ENCODE data around the gene ZBTB46. TPM values are rescaled to one million over a fixed set of nuclear protein-coding genes. Genes with fewer than 3 reads are reported as not detected.

ZBTB46 gene
- total RNA-seq: 2.7 and 2.9 TPM in 2 replicates

GRCh38 chr20:63830841-63831588 lies at the start of gene ZBTB46:
Gene ZBTB46 (minus strand): TSS chr20:63831264. CDS start chr20:63790757, 40,507 bp downstream.

GRCh38 chr20:63864978-63865640 lies 34.0 kb upstream of the ZBTB46 start, which contains the start of gene TPD52L2:
Gene TPD52L2 (plus strand): TSS chr20:63865270. CDS start chr20:63865366, 96 bp downstream.

GRCh38 chr20:63861365-63861934 lies 30.4 kb upstream of the ZBTB46 start, which contains the start of gene ABHD16B:
Gene ABHD16B (plus strand): TSS chr20:63861498. CDS start chr20:63861541, 43 bp downstream.

GRCh38 chr20:63739130-63740069 lies 91.7 kb downstream of the ZBTB46 start, which contains the start of gene SLC2A4RG:
Gene SLC2A4RG (plus strand): TSS chr20:63739776. CDS start chr20:63739913, 137 bp downstream.

GRCh38 chr20:63735859-63736718 lies 95.0 kb downstream of the ZBTB46 start, which contains the start of gene LIME1:
Gene LIME1 (plus strand): TSS chr20:63736664. CDS start chr20:63737550, 886 bp downstream.

GRCh38 chr20:63707558-63708300 lies 123.3 kb downstream of the ZBTB46 start, which contains the start of the genes ARFRP1 and ZGPAT:
Gene ARFRP1 (minus strand): TSS chr20:63707976. CDS start chr20:63707091, 885 bp downstream.
Gene ZGPAT (plus strand): TSS chr20:63708039. CDS start chr20:63708581, 542 bp downstream.

GRCh38 chr20:63696628-63697356 lies 134.3 kb downstream of the ZBTB46 start, which contains the start of gene TNFRSF6B:
Gene TNFRSF6B (plus strand): TSS chr20:63696652. CDS start chr20:63696768, 116 bp downstream.

Other genes starting within 250 kb of the ZBTB46 start
- 11.5 and 12.0 TPM in 2 replicates for gene GMEB2, start 204.2 kb downstream of the ZBTB46 start, total RNA-seq
- 1.7 and 3.1 TPM in 2 replicates for gene STMN3, start 177.8 kb downstream of the ZBTB46 start, total RNA-seq
- gene RTEL1, start 173.0 kb downstream of the ZBTB46 start, total RNA-seq: 16.6 and 23.3 TPM in 2 replicates
- gene TNFRSF6B, start 134.6 kb downstream of the ZBTB46 start, total RNA-seq: 298 and 328 TPM in 2 replicates
- 47.4 and 50.4 TPM in 2 replicates for gene ARFRP1, start 123.3 kb downstream of the ZBTB46 start, total RNA-seq
- 32.4 and 35.8 TPM in 2 replicates for gene ZGPAT, start 123.2 kb downstream of the ZBTB46 start, total RNA-seq
- gene LIME1, start 94.6 kb downstream of the ZBTB46 start, total RNA-seq: 3.9 and 5.5 TPM in 2 replicates
- 30.6 and 42.5 TPM in 2 replicates for gene SLC2A4RG, start 91.5 kb downstream of the ZBTB46 start, total RNA-seq
- gene ABHD16B, start 30.2 kb upstream of the ZBTB46 start, total RNA-seq: not detected in 2 replicates
- gene TPD52L2, start 34.0 kb upstream of the ZBTB46 start, total RNA-seq: 153 and 179 TPM in 2 replicates
- gene DNAJC5, start 63.9 kb upstream of the ZBTB46 start, total RNA-seq: 67.8 and 71.2 TPM in 2 replicates
- 27.4 and 33.7 TPM in 2 replicates for gene UCKL1, start 125.2 kb upstream of the ZBTB46 start, total RNA-seq
- 10.7 and 13.0 TPM in 2 replicates for gene ZNF512B, start 138.7 kb upstream of the ZBTB46 start, total RNA-seq
- 0.94 and 1.00 TPM in 2 replicates for gene SAMD10, start 148.4 kb upstream of the ZBTB46 start, total RNA-seq
- 48.7 and 56.6 TPM in 2 replicates for gene PRPF6, start 149.9 kb upstream of the ZBTB46 start, total RNA-seq
- 0.44 and 0.73 TPM in 2 replicates for gene C20orf204, start 204.9 kb upstream of the ZBTB46 start, total RNA-seq
- gene SOX18, start 218.4 kb upstream of the ZBTB46 start, total RNA-seq: 19.4 and 25.2 TPM in 2 replicates
- gene TCEA2, start 231.9 kb upstream of the ZBTB46 start, total RNA-seq: 11.1 and 18.7 TPM in 2 replicates
- 20.3 and 29.3 TPM in 2 replicates for gene RGS19, start 248.3 kb upstream of the ZBTB46 start, total RNA-seq
- 0.54 and 0.67 TPM in 2 replicates for gene OPRL1, start 248.8 kb upstream of the ZBTB46 start, total RNA-seq